HG03354 (cell line): Measurements from ENCODE around the gene TPRN.

Experiments used
- ATAC-seq: cut with Tn5 transposase; IDR thresholded peaks from one replicate; pipeline ENCODE4 v1.9.1; 2021; ENCODE audit warnings: mild to moderate bottlenecking; ENCODE audit not compliant: unreplicated experiment, poor library complexity, severe bottlenecking

The TPRN gene

GRCh38 chr9:137194388-137194787 lies 6.2 kb downstream of the TPRN start:
- no peak for ATAC-seq

- no peak for ATAC-seq
Observed at GRCh38 chr9:137193771-137194170, 6.8 kb downstream of the TPRN start.

- no peak for ATAC-seq
Observed at GRCh38 chr9:137192859-137193258, 7.7 kb downstream of the TPRN start.

DNA sequence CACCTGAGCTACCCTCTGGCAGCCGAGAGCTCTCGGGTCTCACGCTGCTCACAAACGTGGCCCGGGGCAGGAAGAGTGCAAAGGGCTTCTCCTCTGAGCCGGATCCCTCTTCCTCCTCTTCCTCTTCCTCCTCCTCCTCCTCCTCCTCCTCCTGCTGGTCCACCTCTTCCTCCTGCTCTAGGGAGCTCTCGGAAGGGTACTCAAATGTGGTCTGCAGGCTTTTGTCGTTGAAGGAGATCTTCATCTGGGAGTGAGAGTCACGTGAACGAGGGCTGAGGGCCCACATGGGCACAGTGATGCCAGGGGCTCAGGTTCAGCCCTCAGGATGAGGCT lies 8.1 kb downstream of the TPRN start:
- ATAC-seq = no peak

- ATAC-seq = no peak
Observed at GRCh38 chr9:137191691-137192447, 8.7 kb downstream of the TPRN start.

- no peak for ATAC-seq
Observed at GRCh38 chr9:137191245-137191644, 9.3 kb downstream of the TPRN start.

- ATAC-seq = no peak
Observed at GRCh38 chr9:137190315-137190856, 10.2 kb downstream of the TPRN start.

- no peak for ATAC-seq
Observed at GRCh38 chr9:137189297-137190295, 10.9 kb downstream of the TPRN start.

DNA sequence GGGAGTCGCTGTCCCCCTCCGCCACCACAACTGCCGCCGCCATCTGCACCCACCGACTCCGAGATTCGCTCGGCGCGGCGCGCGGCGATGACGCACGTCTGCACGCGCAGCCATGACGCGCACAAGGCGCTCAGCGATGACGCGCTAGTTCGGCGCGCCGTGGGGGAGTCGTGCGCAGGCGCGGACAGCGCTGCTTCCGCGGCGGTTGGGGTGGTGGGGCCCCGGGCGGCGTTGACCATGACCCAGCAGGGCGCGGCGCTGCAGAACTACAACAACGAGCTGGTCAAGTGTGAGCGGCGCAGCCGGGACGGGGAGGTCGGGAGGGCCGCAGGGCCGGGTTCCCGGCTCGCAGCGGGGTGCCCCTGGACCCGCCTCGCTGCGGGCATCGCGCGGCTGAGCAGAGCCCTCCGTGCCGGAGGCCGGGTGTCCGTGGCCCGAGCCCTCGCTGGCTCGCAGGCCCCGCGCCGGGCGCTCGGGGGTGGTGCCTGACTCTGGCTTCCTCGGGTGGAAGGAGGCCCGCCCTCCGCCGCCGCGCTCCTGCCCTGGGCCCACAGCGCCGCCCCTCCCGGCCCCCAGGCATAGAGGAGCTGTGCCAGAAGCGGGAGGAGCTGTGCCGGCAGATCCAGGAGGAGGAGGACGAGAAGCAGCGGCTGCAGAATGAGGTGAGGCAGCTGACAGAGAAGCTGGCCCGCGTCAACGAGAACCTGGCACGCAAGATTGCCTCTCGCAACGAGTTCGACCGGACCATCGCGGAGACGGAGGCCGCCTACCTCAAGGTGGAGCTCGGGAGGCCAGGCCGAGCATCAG lies 11.8 kb downstream of the TPRN start, which contains the start of the genes ANAPC2 and SSNA1:
Gene ANAPC2, minus strand, starts transcription at position 71 of the 807 bp plus-strand sequence. Its CDS starts 28 bp downstream, at position 43.
Gene SSNA1, plus strand, starts transcription at position 187 of the 807 bp plus-strand sequence. Its CDS starts 51 bp downstream, at position 238.
- ATAC-seq = peak; percentile 80

- ATAC-seq = no peak
Observed at GRCh38 chr9:137188086-137188489, 12.5 kb downstream of the TPRN start.

GRCh38 chr9:137187386-137187785 lies 13.2 kb downstream of the TPRN start:
- no peak for ATAC-seq

GRCh38 chr9:137186385-137186784 lies 14.2 kb downstream of the TPRN start:
- ATAC-seq = no peak

- no peak for ATAC-seq
Observed at GRCh38 chr9:137185921-137186320, 14.6 kb downstream of the TPRN start.

- ATAC-seq = no peak
Observed at GRCh38 chr9:137184881-137185660, 15.5 kb downstream of the TPRN start.

GRCh38 chr9:137183980-137184595 lies 16.5 kb downstream of the TPRN start:
- ATAC-seq = no peak

DNA sequence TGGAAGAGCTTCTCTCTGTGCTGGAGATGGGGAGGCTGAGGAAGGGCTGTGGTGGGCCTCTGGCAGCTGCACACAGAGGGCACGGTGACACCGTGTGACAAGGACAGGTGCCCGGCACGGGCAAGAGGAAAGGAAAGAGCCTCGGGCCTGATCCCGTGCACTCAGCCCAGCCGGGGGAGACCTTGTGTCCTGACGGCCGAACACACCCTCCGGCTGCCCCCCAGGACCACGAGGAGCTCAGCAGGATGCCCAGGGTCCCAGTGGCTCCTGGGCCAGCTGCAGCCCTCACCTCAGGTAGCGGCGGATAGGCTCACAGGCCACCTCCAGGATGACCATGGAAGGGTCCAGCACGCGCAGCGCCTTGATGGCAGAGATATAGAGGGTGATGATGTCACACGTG lies 17.7 kb downstream of the TPRN start:
- ATAC-seq = no peak

- ATAC-seq = no peak
Observed at GRCh38 chr9:137181680-137182079, 18.9 kb downstream of the TPRN start.

DNA sequence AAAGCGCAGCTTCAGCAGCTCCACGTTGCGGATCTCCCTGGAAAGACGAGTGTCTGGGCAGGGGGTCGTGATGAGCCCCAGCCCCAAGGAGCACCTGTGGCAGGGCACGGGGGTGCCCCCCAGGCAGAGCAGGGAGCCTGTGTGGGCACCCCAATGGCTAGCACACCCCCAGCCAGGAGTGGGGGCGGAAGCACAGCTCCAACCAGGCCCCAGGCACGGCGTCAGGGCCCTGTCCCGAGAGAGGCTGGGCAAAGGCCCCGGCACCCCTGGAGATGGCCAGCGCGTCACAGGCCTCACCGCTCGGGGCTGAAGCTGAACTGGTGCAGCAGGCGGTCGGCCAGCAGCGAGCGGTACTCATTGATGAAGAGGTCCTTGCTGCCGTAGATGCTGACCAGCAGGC lies 20.1 kb downstream of the TPRN start:
- no peak for ATAC-seq
